Left ventricle myocardium inferior (tissue), 1 donor: ENCODE measurements around the gene HNRNPLL. TPM values are rescaled to one million over a fixed set of nuclear protein-coding genes. Genes with fewer than 3 reads are reported as not detected.

Source experiments
- DNase-seq: peaks from one replicate; pipeline ENCODE4 v3.0.0-alpha.2; 2020
- H3K27ac ChIP-seq: fragments of 200-600 bp; replicated peaks from 2 replicates; pipeline ENCODE4 v1.8.0; 2021
- H3K27me3 ChIP-seq: fragments of 200-600 bp; 2 replicates; pipeline ENCODE4 v1.8.0; 2021; ENCODE audit warnings: low read depth
- H3K36me3 ChIP-seq: fragments of 200-600 bp; 2 replicates; pipeline ENCODE4 v1.8.0; 2021
- H3K4me1 ChIP-seq: fragments of 200-600 bp; 2 replicates; pipeline ENCODE4 v1.8.0; 2021
- H3K4me3 ChIP-seq: fragments of 200-600 bp; 2 replicates; pipeline ENCODE4 v1.8.0; 2021; ENCODE audit warnings: mild to moderate bottlenecking, moderate library complexity
- H3K9me3 ChIP-seq: fragments of 200-600 bp; replicated peaks from 2 replicates; pipeline ENCODE4 v1.8.0; 2021
- CTCF ChIP-seq: fragments of 200-600 bp; IDR thresholded peaks from 2 replicates; pipeline ENCODE4 v1.8.0; 2021; ENCODE audit warnings: antibody characterized with exemption, mild to moderate bottlenecking, borderline replicate concordance
- intact Hi-C: fragments of 100-400 bp; cut with micrococcal nuclease; formaldehyde crosslinking; loops from one replicate; pipeline ENCODE4 v1.11.0; 2022
- total RNA-seq: library from RNA; stranded (reverse); fragmentation: NEBNext Ultra II Directional; extraction: Animal tissue kit (Norgen Biotek cat#: 25700); gene quantifications from one replicate; pipeline ENCODE4 v1.2.1, GENCODE V29; 2021
- donor health status: DM: no; HTN: yes; CAD: no; lungs with severe emphysema.

The HNRNPLL gene
- total RNA-seq, 1 donor from 2014 or later: 26.3 TPM

- intact Hi-C loops: no loop called here
- no peaks in the 10 kb centered on the region for H3K27me3 ChIP-seq
- peaks cover 47% of the 10 kb centered on the region for H3K4me1 ChIP-seq
- no peak for TF ChIP-seq CTCF
- H3K9me3 ChIP-seq: no peaks in the 10 kb centered on the region
- no peak overlapping the region for H3K27ac ChIP-seq
- no peak overlapping the region for H3K4me3 ChIP-seq
- H3K36me3 ChIP-seq: peaks cover 32% of the 10 kb centered on the region
- DNase-seq: no peak
Measured at GRCh38 chr2:38583994-38584393, 18.7 kb downstream of the HNRNPLL start.

- Histone ChIP-seq H3K4me3 (no peak overlapping the region), H3K27ac (no peak overlapping the region), H3K36me3 (peaks cover 32% of the 10 kb centered on the region), H3K27me3 (no peaks in the 10 kb centered on the region), H3K4me1 (peaks cover 45% of the 10 kb centered on the region), H3K9me3 (no peaks in the 10 kb centered on the region)
- intact Hi-C loops: no loop called here
- DNase-seq: no peak
- no peak for TF ChIP-seq CTCF
Measured at GRCh38 chr2:38583524-38583923, 19.2 kb downstream of the HNRNPLL start.

- Histone ChIP-seq H3K4me3 (no peak overlapping the region), H3K27ac (no peak overlapping the region), H3K27me3 (no peaks in the 10 kb centered on the region), H3K4me1 (peaks cover 25% of the 10 kb centered on the region), H3K9me3 (no peaks in the 10 kb centered on the region), H3K36me3 (peaks cover 34% of the 10 kb centered on the region)
- intact Hi-C loops: loop anchor here (2.0 kb wide), 1 partner anchor 143 kb away; no protein-coding TSS in a partner anchor
- no peak for DNase-seq
- TF ChIP-seq CTCF: peak; percentile 77
Measured at GRCh38 chr2:38581193-38582147, 21.3 kb downstream of the HNRNPLL start.

GRCh38 chr2:38580115-38580636 lies 22.6 kb downstream of the HNRNPLL start:
- H3K27ac ChIP-seq: no peak overlapping the region
- no peak for DNase-seq
- H3K27me3 ChIP-seq: no peaks in the 10 kb centered on the region
- no peak overlapping the region for H3K4me3 ChIP-seq
- H3K9me3 ChIP-seq: no peaks in the 10 kb centered on the region
- peaks cover 12% of the 10 kb centered on the region for H3K4me1 ChIP-seq
- intact Hi-C loops: loop anchor here (2.0 kb wide), 1 partner anchor 145 kb away; no protein-coding TSS in a partner anchor
- no peak for TF ChIP-seq CTCF
- peaks cover 29% of the 10 kb centered on the region for H3K36me3 ChIP-seq

GRCh38 chr2:38578832-38579231 lies 23.9 kb downstream of the HNRNPLL start:
- Histone ChIP-seq H3K4me1 (peaks cover 10% of the 10 kb centered on the region), H3K36me3 (peaks cover 17% of the 10 kb centered on the region), H3K4me3 (no peak overlapping the region), H3K27ac (no peak overlapping the region), H3K9me3 (no peaks in the 10 kb centered on the region), H3K27me3 (no peaks in the 10 kb centered on the region)
- no peak for DNase-seq
- intact Hi-C loops: no loop called here
- no peak for TF ChIP-seq CTCF
